Choroid plexus epithelial cell (primary cell): ENCODE data around the gene CLDN25.
"Not testable (repeated sequence)": the region's sequence is repeated elsewhere in the genome, so short reads cannot be mapped to it uniquely, and the experiment has no call there.

Experiments used
- DNase-seq: peaks from one replicate; pipeline ENCODE4 v3.0.0-alpha.2; 2010; ENCODE audit warnings: low read depth
- H3K4me3 ChIP-seq: 2 replicates; pipeline ENCODE4 v1.5.1; 2011; ENCODE audit warnings: low read depth, mild to moderate bottlenecking, control low read depth, low read length, moderate library complexity
- TF ChIP-seq, protein P1 (sequence below): conservative IDR thresholded peaks from 2 replicates; pipeline ENCODE4 v1.5.1; 2011; ENCODE audit warnings: low read depth, mild to moderate bottlenecking, control low read depth, inconsistent platforms, low read length, moderate library complexity

Gene CLDN25

GRCh38 chr11:113781682-113782081, 2.1 kb downstream of the CLDN25 start:
- DNase-seq, result no peak
- no peak overlapping the region for H3K4me3 ChIP-seq
- TF ChIP-seq, protein P1, sequence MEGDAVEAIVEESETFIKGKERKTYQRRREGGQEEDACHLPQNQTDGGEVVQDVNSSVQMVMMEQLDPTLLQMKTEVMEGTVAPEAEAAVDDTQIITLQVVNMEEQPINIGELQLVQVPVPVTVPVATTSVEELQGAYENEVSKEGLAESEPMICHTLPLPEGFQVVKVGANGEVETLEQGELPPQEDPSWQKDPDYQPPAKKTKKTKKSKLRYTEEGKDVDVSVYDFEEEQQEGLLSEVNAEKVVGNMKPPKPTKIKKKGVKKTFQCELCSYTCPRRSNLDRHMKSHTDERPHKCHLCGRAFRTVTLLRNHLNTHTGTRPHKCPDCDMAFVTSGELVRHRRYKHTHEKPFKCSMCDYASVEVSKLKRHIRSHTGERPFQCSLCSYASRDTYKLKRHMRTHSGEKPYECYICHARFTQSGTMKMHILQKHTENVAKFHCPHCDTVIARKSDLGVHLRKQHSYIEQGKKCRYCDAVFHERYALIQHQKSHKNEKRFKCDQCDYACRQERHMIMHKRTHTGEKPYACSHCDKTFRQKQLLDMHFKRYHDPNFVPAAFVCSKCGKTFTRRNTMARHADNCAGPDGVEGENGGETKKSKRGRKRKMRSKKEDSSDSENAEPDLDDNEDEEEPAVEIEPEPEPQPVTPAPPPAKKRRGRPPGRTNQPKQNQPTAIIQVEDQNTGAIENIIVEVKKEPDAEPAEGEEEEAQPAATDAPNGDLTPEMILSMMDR, result no peak

- H3K4me3 ChIP-seq, result no peak overlapping the region
- no peak for DNase-seq
- TF ChIP-seq, protein P1, result no peak
These were observed 2.5 kb downstream of the CLDN25 start for GRCh38 chr11:113782134-113782533.

GRCh38 chr11:113789016-113789415, 9.4 kb downstream of the CLDN25 start:
- not testable (repeated sequence) for H3K4me3 ChIP-seq, DNase-seq

DNA sequence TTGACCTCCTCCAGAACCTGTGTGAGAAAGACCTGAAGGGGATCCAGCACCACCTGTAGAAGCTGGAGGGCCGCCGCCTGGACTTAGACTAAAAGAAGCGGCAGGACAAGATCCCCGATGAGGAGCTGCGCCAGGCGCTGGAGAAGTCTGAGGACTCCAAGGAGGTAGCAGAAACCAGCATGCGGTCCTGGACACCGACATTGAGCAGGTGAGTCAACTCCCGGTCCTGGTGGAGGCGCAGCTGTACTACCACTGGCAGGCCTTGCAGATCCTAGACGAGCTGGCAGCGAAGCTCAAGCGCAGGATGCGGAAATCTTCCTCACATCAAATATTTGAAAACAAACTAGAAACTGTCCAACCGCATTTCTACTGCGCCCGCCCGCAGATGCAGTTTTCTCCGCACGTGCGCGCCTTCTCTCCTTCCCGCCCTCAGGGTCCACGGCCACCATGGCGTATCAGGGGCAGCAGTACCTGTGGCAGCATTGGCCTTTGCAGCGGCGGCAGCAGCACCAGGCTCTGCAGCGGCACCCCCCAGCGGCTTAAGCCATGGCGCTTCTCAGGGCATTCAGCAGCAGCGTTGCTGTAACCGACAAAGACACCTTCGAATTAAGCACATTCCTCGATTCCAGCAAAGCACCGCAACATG, 10.2 kb downstream of the CLDN25 start:
- H3K4me3 ChIP-seq, result no peak overlapping the region
- DNase-seq, result no peak
- TF ChIP-seq, protein P1, result no peak

GRCh38 chr11:113796663-113797259, 17.2 kb downstream of the CLDN25 start:
- DNase-seq, result peak; percentile 70
- TF ChIP-seq, protein P1, result peak; percentile 72

GRCh38 chr11:113802621-113803020, 23.0 kb downstream of the CLDN25 start:
- H3K4me3 ChIP-seq, result no peak overlapping the region
- no peak for DNase-seq
- TF ChIP-seq, protein P1, result no peak

More at GRCh38 chr11:113796663-113797259, 17.2 kb downstream of the CLDN25 start:
- no peak overlapping the region for H3K4me3 ChIP-seq

GRCh38 chr11:113805640-113806039, 26.0 kb downstream of the CLDN25 start:
- H3K4me3 ChIP-seq, result no peak overlapping the region
- TF ChIP-seq, protein P1, result no peak
- DNase-seq, result peak; percentile 43
